ENCODE data around the gene CNOT6. TPM values are rescaled to one million over a fixed set of nuclear protein-coding genes. Genes with fewer than 3 reads are reported as not detected.

Gene CNOT6
- total RNA-seq, 1 experiment from 2014 or later = 60.9 TPM

GRCh38 chr5:180625125-180625790 lies 131.1 kb downstream of the CNOT6 start:
- Histone ChIP-seq H3K4me1 (ENCODE audit: insufficient read depth, low read length, poor library complexity, severe bottlenecking) (peaks cover 12% of the 10 kb centered on the region), H3K36me3 (ENCODE audit: insufficient read depth, low read length, poor library complexity, severe bottlenecking) (no peaks in the 10 kb centered on the region), H3K27ac (ENCODE audit: low read depth, low read length, poor library complexity, severe bottlenecking) (no peak overlapping the region), H3K4me3 (ENCODE audit: low read depth, low read length, poor library complexity, severe bottlenecking) (no peak overlapping the region), H3K27me3 (replicated peaks; ENCODE audit: insufficient read depth, low read depth, low read length, poor library complexity) (no peaks in the 10 kb centered on the region), H3K9me3 (ENCODE audit: low read depth, low read length, poor library complexity, severe bottlenecking) (no peaks in the 10 kb centered on the region)
- BruUV-seq (replicated peaks) = no TSS peak
- no peak for TF ChIP-seq EZH2 (IDR thresholded peaks at IDR 0.05; ENCODE audit: borderline replicate concordance, low read depth, low read length, poor library complexity, severe bottlenecking)
- TF ChIP-seq, protein P1, sequence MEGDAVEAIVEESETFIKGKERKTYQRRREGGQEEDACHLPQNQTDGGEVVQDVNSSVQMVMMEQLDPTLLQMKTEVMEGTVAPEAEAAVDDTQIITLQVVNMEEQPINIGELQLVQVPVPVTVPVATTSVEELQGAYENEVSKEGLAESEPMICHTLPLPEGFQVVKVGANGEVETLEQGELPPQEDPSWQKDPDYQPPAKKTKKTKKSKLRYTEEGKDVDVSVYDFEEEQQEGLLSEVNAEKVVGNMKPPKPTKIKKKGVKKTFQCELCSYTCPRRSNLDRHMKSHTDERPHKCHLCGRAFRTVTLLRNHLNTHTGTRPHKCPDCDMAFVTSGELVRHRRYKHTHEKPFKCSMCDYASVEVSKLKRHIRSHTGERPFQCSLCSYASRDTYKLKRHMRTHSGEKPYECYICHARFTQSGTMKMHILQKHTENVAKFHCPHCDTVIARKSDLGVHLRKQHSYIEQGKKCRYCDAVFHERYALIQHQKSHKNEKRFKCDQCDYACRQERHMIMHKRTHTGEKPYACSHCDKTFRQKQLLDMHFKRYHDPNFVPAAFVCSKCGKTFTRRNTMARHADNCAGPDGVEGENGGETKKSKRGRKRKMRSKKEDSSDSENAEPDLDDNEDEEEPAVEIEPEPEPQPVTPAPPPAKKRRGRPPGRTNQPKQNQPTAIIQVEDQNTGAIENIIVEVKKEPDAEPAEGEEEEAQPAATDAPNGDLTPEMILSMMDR (conservative IDR thresholded peaks at IDR 0.05; ENCODE audit: low read depth, low read length) = no peak
- DNase-seq (ENCODE audit: low spot score) = no peak
- intact Hi-C loops (cut with micrococcal nuclease; ENCODE audit: unreplicated experiment) = no loop called here
- ChIA-PET CTCF (no interaction called here), POLR2A (ENCODE audit: low non-redundant PET) (no interaction called here)

- Histone ChIP-seq H3K4me3 (ENCODE audit: low read depth, low read length, poor library complexity, severe bottlenecking) (no peak overlapping the region), H3K4me1 (ENCODE audit: insufficient read depth, low read length, poor library complexity, severe bottlenecking) (peaks cover 12% of the 10 kb centered on the region), H3K27ac (ENCODE audit: low read depth, low read length, poor library complexity, severe bottlenecking) (no peak overlapping the region), H3K36me3 (ENCODE audit: insufficient read depth, low read length, poor library complexity, severe bottlenecking) (no peaks in the 10 kb centered on the region), H3K9me3 (ENCODE audit: low read depth, low read length, poor library complexity, severe bottlenecking) (no peaks in the 10 kb centered on the region), H3K27me3 (replicated peaks; ENCODE audit: insufficient read depth, low read depth, low read length, poor library complexity) (no peaks in the 10 kb centered on the region)
- no peak for TF ChIP-seq EZH2 (IDR thresholded peaks at IDR 0.05; ENCODE audit: borderline replicate concordance, low read depth, low read length, poor library complexity, severe bottlenecking)
- TF ChIP-seq, protein P1 (conservative IDR thresholded peaks at IDR 0.05; ENCODE audit: low read depth, low read length) = no peak
- BruUV-seq (replicated peaks) = no TSS peak
- CTCF ChIA-PET = no interaction called here
- intact Hi-C loops (cut with micrococcal nuclease; ENCODE audit: unreplicated experiment) = no loop called here
- no peak for DNase-seq (ENCODE audit: low spot score)
- POLR2A ChIA-PET (ENCODE audit: low non-redundant PET) = no interaction called here
Measured at GRCh38 chr5:180625791-180626660, 131.8 kb downstream of the CNOT6 start.

DNA sequence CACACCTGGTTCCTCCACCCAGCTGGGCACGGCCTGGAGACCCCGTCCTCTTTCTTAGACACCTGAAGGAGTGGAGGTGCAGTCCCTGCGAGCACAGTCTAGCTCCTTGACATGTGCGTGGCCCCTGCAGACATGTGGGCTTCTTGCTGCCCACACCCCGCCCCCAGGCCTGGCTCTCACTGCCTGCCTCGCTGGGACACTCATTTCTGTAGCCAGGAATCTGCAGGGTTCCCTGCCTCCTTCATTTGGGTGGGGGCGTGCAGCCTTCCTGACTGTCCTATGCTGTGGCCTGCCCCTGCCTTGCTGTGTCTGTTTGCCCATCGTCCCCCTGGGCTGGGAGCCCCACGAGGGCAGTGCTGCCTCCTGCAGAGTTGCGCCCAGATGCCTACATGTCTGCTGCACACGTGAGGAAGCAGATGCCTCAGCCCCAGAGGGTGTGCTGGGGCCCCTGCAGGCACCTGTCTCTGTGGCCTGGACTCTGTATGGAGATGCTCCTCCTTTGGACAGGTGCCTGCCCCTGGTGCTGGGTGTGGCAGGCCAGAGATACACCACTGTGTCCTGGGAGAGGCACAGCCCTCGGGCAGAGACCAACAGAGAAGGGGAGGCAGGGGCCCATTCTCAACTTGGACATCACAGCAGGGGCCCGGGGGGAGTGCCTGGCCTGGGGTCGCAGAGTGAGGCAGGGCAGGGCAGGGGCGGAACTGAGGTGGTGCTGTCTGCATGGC lies 132.6 kb downstream of the CNOT6 start:
- H3K27ac ChIP-seq (ENCODE audit: low read depth, low read length, poor library complexity, severe bottlenecking) = no peak overlapping the region
- H3K4me1 ChIP-seq (ENCODE audit: insufficient read depth, low read length, poor library complexity, severe bottlenecking) = peaks cover 12% of the 10 kb centered on the region
- POLR2A ChIA-PET (ENCODE audit: low non-redundant PET) = no interaction called here
- TF ChIP-seq EZH2 (IDR thresholded peaks at IDR 0.05; ENCODE audit: borderline replicate concordance, low read depth, low read length, poor library complexity, severe bottlenecking) = no peak
- TF ChIP-seq, protein P1 (conservative IDR thresholded peaks at IDR 0.05; ENCODE audit: low read depth, low read length) = no peak
- H3K9me3 ChIP-seq (ENCODE audit: low read depth, low read length, poor library complexity, severe bottlenecking) = no peaks in the 10 kb centered on the region
- DNase-seq (ENCODE audit: low spot score) = no peak
- no peaks in the 10 kb centered on the region for H3K36me3 ChIP-seq (ENCODE audit: insufficient read depth, low read length, poor library complexity, severe bottlenecking)
- CTCF ChIA-PET = no interaction called here
- BruUV-seq (replicated peaks) = no TSS peak
- H3K4me3 ChIP-seq (ENCODE audit: low read depth, low read length, poor library complexity, severe bottlenecking) = no peak overlapping the region
- H3K27me3 ChIP-seq (replicated peaks; ENCODE audit: insufficient read depth, low read depth, low read length, poor library complexity) = no peaks in the 10 kb centered on the region
- intact Hi-C loops (cut with micrococcal nuclease; ENCODE audit: unreplicated experiment) = no loop called here
